Measurements from ENCODE around the gene HNRNPM.

HNRNPM gene

GRCh38 chr19:8487137-8487851 is 42.5 kb downstream of the HNRNPM start:
- DNase-seq (ENCODE audit: low read depth) = no peak

- DNase-seq (ENCODE audit: low read depth) = no peak
These were observed 43.6 kb downstream of the HNRNPM start for GRCh38 chr19:8488365-8488764.

- no peak for DNase-seq (ENCODE audit: low read depth)
These were observed 45.0 kb downstream of the HNRNPM start for GRCh38 chr19:8489561-8490394.

- DNase-seq (ENCODE audit: low read depth) = no peak
These were observed 45.6 kb downstream of the HNRNPM start for GRCh38 chr19:8490395-8490760.

GRCh38 chr19:8490873-8491272 is 46.1 kb downstream of the HNRNPM start:
- no peak for DNase-seq (ENCODE audit: low read depth)

- no peak for DNase-seq (ENCODE audit: low read depth)
These were observed 46.8 kb downstream of the HNRNPM start for GRCh38 chr19:8491574-8491973.

- no peak for DNase-seq (ENCODE audit: low read depth)
These were observed 49.4 kb downstream of the HNRNPM start for GRCh38 chr19:8494158-8494557.

- no peak for DNase-seq (ENCODE audit: low read depth)
These were observed 53.5 kb downstream of the HNRNPM start for GRCh38 chr19:8498295-8498694.

- no peak for DNase-seq (ENCODE audit: low read depth)
These were observed 54.5 kb downstream of the HNRNPM start for GRCh38 chr19:8499048-8499833.

- DNase-seq (ENCODE audit: low read depth) = no peak
These were observed 55.4 kb downstream of the HNRNPM start for GRCh38 chr19:8500158-8500557.

- DNase-seq (ENCODE audit: low read depth) = no peak
These were observed 56.7 kb downstream of the HNRNPM start for GRCh38 chr19:8501516-8501915.

GRCh38 chr19:8501981-8502380 is 57.2 kb downstream of the HNRNPM start:
- DNase-seq (ENCODE audit: low read depth) = no peak

- no peak for DNase-seq (ENCODE audit: low read depth)
These were observed 58.7 kb downstream of the HNRNPM start for GRCh38 chr19:8503510-8503909.

GRCh38 chr19:8504171-8504570 is 59.4 kb downstream of the HNRNPM start:
- no peak for DNase-seq (ENCODE audit: low read depth)

- DNase-seq (ENCODE audit: low read depth) = no peak
These were observed 60.1 kb downstream of the HNRNPM start for GRCh38 chr19:8504919-8505318.

- no peak for DNase-seq (ENCODE audit: low read depth)
These were observed 61.1 kb downstream of the HNRNPM start for GRCh38 chr19:8505680-8506401.

GRCh38 chr19:8506402-8506957 is 61.7 kb downstream of the HNRNPM start:
- DNase-seq (ENCODE audit: low read depth) = no peak

- DNase-seq (ENCODE audit: low read depth) = no peak
These were observed 65.9 kb downstream of the HNRNPM start for GRCh38 chr19:8510589-8511115.

- no peak for DNase-seq (ENCODE audit: low read depth)
These were observed 66.9 kb downstream of the HNRNPM start for GRCh38 chr19:8511573-8512101.

GRCh38 chr19:8512115-8512967 is 67.6 kb downstream of the HNRNPM start:
- DNase-seq (ENCODE audit: low read depth) = no peak

Measured in GM04503 (cell line).